CD4-positive, alpha-beta T cell treated with Interleukin-15 for 1 hour (primary cell): ENCODE data around the gene SLC4A7.
"Not testable (repeated sequence)": the region's sequence is repeated elsewhere in the genome, so short reads cannot be mapped to it uniquely, and the experiment has no call there.

ENCODE experiments used
- DNase-seq: peaks from one replicate; pipeline ENCODE4 v3.0.0-alpha.2; 2020

SLC4A7 gene

DNA sequence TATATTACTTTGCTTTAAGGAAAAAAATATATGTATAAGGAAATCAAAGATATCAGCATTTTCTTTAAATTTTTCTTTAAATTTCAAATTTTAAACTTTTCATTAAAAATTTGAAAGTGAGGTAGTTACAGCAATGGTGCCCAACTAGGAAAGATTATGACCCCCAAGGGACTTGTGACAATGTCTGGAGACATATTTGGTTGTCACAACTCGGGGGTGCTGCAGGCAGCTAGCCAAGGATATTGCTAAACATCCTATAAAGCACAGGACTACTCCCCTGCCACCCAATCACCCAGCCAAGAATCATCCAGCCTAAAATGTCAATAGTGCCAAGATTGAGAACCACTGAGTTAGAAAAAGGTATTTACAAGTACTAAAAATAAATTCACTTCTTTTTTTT, 57.3 kb downstream of the SLC4A7 start:
- no peak for DNase-seq

DNA sequence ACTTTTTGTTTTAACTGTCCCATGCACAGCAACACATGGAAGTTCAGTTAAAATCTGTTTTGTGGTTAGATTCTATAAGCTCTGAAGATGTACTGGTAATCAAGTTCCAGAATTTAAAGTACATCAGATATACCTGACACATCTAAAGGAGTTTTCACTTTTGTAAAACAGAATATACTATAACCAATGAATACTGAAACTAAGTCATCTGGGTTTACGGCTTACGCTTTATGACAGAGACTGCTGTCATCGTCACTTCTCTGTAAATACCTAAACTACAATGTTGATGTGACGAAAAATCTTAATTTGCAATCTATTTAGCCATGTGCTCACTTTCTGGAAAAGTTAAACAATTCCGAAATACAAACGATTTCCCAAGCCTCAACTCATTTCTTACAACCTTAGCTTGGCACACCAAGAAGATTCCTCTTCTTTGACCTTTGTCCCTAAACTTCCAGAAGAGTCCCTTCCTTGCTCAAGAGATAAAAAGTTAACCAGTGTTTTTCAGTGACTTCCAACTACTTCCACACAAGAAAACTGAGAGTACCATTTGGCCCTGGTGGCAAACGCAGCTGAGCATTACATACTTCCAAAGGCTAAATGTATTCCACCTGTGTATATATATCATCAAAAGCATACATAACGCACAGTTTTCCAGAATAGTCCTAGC, 58.2 kb downstream of the SLC4A7 start:
- DNase-seq, result no peak

DNA sequence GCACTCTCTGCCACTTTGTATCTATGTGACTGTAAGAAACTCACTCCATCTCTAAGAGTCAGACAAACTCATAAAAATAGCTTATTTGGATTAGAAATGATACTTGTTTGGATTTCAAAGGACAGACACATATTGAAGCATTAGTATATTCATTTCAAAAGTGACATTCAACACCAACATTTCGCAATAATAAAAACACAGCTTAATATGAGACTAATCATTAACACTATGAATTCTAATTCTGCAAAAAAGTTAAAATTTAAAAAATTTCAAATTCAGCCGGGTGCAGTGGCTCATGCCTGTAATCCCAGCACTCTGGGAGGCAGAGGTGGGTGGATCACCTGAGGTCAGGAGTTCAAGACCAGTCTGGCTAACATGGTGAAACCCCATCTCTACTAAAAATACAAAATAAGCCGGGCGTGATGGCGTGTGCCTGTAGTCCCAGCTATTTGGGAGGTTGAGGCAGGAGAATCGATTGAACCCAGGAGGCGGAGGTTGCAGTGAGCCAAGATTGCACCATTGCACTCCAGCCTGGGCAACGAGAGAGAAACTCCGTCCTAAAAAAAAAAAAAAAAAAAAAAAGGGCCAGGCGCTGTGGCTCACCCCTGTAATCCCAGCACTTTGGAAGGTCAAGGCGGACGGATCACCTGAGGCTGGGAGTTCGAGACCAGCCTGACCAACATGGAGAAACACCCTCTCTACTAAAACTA, 59.2 kb downstream of the SLC4A7 start:
- not testable (repeated sequence) for DNase-seq

DNA sequence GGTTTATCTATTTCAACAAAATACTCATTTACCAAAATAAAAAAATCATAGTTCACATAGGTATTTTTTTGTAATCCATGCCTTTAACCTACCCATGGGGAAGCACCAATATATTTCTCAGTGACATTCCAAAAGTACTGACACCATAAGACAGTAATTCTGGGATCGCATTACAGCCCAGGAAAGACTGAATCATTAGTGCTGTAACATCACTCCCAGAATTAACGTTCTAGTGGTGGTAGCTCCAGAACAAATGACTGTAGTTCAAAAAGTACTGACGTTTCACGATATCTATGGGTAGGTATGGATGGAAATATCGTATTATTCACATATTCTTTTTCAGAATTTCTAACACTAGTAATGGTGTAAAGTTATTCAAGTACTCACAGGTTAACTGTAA, 60.7 kb downstream of the SLC4A7 start:
- no peak for DNase-seq

DNA sequence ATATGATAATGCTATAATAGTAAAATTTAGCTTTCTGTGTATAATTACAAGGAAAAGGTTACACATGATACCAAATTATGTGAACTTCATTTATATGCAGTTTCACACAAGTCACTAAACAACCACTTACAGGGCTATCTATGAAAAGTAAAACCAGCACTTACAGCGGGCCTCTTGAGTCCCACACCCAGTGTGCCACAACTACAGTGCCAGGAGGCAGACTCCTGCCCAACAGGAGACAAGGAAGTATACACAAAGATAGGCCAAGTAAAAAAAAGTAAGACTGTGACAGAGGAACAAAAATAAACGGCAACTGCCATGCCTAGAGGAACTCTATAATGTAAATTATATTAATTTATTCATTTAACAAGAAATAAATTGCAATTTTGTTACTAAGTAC, 61.6 kb downstream of the SLC4A7 start:
- DNase-seq, result no peak

GRCh38 chr3:27415202-27415601, 69.0 kb downstream of the SLC4A7 start:
- DNase-seq, result no peak

DNA sequence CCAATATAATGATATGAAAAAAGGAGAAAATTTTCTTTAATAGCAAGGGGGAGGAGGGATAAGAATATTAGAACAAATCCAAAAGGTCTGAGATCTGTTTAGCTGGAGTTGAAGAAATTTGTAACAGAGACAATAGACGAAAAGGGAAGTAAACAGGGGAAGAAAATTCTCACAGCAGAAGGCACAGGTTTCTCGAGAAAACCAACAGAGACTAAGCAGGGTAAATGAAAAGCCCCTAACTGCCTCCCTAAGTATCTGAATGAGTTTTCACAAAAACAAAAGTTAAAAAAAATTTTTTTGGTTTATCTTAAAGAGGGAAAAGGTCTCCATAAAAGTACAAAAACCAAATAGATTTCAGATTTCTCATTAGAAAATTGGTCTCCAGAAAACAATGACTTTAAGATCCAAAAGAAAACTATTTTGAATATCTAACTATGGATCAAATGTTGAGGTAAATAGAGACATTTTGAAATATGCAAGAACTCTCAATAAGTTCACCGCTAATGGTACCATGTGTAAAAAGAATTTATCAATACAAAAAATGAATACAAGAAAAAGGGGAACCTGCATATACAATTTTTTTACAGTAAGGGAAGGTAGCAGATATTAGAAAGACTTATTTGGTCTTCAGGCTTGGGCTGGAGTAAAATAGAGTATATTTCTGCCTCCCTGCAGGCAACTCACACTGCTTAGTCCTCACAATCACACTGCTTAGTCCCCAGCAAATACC, 91.1 kb downstream of the SLC4A7 start:
- DNase-seq, result no peak

DNA sequence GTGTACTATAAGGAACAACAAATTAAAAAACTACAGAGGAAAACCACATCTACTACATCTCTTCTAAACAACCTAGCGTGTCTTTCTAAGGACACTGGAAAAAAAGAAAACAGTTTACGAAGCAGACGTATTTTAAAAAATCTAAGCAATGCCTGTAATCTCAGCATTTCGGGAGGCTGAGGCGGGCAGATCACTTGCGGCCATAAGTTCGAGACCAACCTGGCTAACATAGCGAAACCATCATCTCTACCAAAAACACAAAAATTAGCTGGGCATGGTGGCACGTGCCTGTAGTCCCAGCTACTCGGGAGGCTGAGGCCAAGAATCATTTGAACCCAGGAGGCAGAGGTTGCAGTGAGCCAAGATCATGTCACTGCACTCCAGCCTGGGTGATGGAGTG, 91.8 kb downstream of the SLC4A7 start:
- not testable (repeated sequence) for DNase-seq

DNA sequence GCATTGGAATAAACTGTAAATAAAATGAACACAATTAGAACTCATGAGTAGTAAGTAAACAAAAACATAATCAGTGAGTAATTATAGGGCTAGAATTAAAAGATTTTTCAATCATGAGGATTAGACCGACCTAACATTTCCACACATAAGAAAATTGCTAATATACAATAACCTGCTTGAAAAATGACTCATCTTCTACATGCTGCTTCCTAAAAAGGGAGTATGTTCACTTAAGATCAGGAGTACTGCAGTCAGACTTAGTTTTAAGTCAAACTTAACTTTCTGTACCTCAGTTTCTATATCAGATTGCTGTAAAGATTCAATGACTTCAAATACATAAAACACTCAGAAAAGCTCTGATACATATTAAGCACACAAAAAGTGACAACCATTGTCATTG, 92.4 kb downstream of the SLC4A7 start:
- no peak for DNase-seq

- no peak for DNase-seq
Measured at GRCh38 chr3:27387625-27388024, 96.6 kb downstream of the SLC4A7 start.

GRCh38 chr3:27385504-27385903, 98.7 kb downstream of the SLC4A7 start:
- no peak for DNase-seq

DNA sequence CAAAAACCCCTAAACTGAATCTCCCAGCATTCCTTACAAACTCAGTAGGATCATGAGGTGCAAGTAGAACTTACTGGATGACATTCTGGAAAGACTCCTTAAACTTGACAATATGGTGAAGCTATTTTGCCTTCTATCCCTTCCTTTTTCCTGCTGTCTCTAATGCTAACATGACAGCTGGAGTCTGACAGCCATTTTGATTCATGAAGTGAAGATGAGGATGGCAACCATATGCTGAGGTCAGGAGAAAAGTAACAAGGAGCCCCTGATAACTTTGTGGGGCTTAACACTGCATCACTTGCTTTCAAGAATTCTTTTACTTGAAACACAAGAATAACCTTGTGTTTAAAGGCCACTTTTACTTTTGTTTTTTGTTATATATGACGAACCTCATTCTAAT, 100.0 kb downstream of the SLC4A7 start:
- no peak for DNase-seq

GRCh38 chr3:27380433-27381357, 103.5 kb downstream of the SLC4A7 start:
- no peak for DNase-seq

DNA sequence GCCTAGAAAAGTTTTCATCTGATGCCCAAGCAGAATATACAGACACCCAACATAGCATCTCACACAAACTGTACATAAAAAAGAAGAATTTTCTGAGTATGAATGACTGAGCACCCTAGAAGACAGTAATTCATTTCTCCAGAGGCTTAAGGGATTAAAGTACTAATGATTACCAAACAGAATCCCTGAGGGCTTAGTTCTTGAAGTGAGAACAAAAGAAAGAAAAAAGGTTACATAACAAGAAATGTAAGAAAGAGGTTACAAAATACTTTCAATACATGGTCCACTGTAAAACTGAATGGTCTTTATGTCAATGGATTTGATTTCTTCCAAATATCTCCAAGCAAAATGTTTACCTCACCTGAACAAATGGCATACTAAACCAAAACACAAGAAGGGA, 105.9 kb downstream of the SLC4A7 start:
- DNase-seq, result no peak

DNA sequence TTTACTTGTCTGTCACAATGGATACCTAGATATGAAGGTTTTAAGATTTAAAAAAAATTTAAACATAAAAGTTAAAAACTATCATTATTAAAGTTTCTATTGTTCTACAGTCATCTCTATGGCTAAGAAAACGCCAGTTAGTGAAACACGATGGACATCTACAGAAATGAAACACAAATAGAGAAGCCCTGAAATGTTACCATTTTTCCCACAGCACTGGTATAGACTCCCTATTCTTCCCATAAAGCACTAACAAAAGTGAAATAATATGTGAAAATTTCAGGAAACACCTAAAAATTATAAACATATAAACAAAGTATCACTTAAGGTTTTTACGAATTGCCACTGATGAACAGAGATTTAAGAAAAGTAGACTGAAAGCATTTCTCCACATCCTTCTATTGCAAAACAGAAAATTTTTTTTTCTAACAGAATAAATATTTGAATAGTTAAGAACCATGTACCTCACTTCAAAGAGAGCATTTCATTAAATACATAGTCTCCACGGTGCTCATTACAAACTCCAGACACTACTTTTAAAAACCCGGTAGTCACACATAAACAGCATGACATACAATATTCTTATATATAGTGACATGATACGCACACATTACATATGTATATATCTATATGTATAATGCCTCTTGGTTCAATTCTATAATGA, 107.9 kb downstream of the SLC4A7 start:
- DNase-seq, result no peak

DNA sequence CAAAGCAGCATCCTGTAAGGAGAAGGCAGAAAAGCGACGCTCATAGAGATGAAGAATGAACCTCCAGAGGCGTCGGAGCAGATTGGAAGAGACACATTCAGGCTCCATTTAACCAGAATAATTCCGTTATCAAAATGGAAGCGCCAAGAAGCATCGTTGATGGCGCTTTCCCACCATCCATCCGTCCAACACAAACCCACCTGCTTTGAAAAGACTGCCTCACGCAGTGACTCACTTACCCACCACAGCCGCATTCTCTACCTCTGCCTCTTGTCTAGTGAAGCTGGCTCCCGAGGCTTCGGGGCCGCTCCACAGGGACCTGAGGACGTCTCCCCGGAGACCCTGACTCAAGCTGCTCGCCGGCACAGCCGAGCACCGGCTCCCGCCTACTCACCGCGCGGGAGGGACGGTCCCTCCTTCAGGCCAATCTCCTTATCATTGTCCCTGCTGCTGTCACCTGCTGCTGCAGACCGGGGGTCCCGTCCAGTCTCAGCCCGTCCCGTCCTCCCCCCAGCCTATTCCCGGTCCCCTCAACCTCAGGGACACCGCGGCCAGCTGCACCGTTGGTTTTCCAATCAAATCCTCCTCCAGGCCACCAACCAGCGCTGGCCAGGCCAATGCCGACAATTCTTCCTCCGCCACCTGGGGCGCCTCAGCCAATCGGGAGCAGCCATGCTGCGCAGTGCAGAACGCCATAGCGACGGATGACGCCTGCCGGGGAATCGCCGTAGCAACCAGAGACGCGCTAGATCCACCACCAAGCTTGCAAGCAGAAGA, 115.2 kb downstream of the SLC4A7 start, which contains the start of gene NEK10:
Gene NEK10, minus strand, starts transcription at position 553 of the 777 bp plus-strand sequence. CDS start 16,501 bp downstream, outside the sequence.
- DNase-seq, result peak; percentile 90

DNA sequence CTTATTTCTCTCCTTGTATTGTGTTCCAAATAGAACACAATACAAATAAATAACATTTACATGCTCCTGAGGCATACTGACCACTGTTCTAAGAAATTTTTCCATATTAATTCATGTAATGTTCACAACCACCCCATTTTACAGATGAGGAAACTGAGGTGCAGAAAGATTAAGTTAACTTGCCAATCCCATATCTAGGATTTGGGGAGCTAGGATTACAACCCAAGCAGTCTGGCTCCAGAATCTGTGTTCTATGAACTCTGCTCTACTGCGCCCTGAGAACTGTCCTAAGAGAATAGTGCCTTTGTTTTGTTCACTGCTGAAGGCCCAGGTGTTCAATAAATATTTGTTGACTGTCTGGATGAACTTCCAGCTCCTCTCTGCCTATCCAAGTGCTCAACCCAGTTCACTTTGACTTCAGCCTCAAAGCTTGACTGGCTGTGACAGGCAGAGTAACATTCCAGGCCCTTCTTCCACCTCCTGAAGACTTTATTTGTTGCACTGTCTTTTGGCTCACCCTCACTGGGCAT, 118.1 kb downstream of the SLC4A7 start:
- DNase-seq, result no peak

- DNase-seq, result no peak
Measured at GRCh38 chr3:27360113-27361078, 123.8 kb downstream of the SLC4A7 start.

GRCh38 chr3:27358372-27358771, 125.8 kb downstream of the SLC4A7 start:
- no peak for DNase-seq
